IPS DF 6.9 (cell line): ENCODE results near the gene GRHL1.

Experiments used
- DNase-seq: peaks from one replicate; pipeline ENCODE4 v3.0.0-alpha.2; 2013; ENCODE audit warnings: low read depth, low spot score
- H3K27ac ChIP-seq: one replicate; pipeline ENCODE4 v1.5.1; 2013; ENCODE audit warnings: low read length, control low read depth
- H3K27me3 ChIP-seq: 2 replicates; pipeline ENCODE4 v1.6.1; 2013; ENCODE audit warnings: mild to moderate bottlenecking, low read length; ENCODE audit not compliant: control insufficient read depth, insufficient read depth
- H3K36me3 ChIP-seq: 2 replicates; pipeline ENCODE4 v1.6.1; 2013; ENCODE audit warnings: low read length; ENCODE audit not compliant: control insufficient read depth, insufficient read depth
- H3K4me1 ChIP-seq: 2 replicates; pipeline ENCODE4 v1.6.1; 2013; ENCODE audit warnings: low read length; ENCODE audit not compliant: control insufficient read depth, insufficient read depth
- H3K4me3 ChIP-seq: 2 replicates; pipeline ENCODE4 v1.5.1; 2013; ENCODE audit warnings: mild to moderate bottlenecking, low read length
- H3K9me3 ChIP-seq: 2 replicates; pipeline ENCODE4 v1.6.1; 2013; ENCODE audit warnings: low read length, inconsistent platforms; ENCODE audit not compliant: control insufficient read depth, insufficient read depth
- WGBS: extraction: QIAGEN DNeasy Blood & Tissue Kit; methylation state at CpG from one replicate; pipeline ENCODE4 v1.1.7; 2013; ENCODE audit warnings: mixed read lengths, missing lambda C conversion rate; ENCODE audit not compliant: insufficient read length, insufficient coverage; 5-methylcytosine and 5-hydroxymethylcytosine counted together

Gene GRHL1

GRCh38 chr2:9983401-9984216, 32.1 kb downstream of the GRHL1 start:
- Histone ChIP-seq H3K27ac (no peak overlapping the region), H3K9me3 (no peaks in the 10 kb centered on the region), H3K27me3 (no peaks in the 10 kb centered on the region), H3K4me1 (no peaks in the 10 kb centered on the region), H3K4me3 (no peak overlapping the region), H3K36me3 (no peaks in the 10 kb centered on the region)
- WGBS = no CpG with 5 or more reads among the region's 15 CpGs
- DNase-seq = no peak

DNA sequence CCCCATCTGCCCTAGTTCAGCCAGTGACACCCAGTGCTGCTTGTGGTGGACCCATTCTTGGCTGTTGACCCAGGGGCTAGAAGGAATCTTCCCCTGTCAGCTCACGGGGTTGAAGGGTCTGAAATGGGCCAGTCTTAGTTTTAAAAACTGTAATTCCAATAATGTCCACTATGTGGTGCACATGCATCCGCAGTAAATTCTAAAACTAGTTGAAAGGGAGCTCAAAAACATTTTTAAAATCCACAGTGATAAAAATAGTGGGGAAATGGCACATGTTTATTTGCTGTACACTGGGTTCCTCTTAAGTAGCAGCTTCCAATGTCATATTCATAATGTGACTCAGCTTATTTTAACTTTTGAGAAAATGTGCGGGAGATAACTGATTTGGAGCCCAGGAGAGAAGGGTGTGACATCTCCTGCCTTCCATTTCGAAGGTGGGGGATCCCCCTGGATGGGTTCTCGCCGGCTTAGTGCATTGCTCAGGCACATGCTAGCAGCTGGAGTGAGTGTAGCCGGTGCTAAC, 32.8 kb downstream of the GRHL1 start:
- Histone ChIP-seq H3K27ac (no peak overlapping the region), H3K9me3 (no peaks in the 10 kb centered on the region), H3K4me1 (no peaks in the 10 kb centered on the region), H3K4me3 (no peak overlapping the region), H3K27me3 (no peaks in the 10 kb centered on the region), H3K36me3 (no peaks in the 10 kb centered on the region)
- WGBS = no CpG with 5 or more reads among the region's 7 CpGs
- peak; percentile 39 for DNase-seq

DNA sequence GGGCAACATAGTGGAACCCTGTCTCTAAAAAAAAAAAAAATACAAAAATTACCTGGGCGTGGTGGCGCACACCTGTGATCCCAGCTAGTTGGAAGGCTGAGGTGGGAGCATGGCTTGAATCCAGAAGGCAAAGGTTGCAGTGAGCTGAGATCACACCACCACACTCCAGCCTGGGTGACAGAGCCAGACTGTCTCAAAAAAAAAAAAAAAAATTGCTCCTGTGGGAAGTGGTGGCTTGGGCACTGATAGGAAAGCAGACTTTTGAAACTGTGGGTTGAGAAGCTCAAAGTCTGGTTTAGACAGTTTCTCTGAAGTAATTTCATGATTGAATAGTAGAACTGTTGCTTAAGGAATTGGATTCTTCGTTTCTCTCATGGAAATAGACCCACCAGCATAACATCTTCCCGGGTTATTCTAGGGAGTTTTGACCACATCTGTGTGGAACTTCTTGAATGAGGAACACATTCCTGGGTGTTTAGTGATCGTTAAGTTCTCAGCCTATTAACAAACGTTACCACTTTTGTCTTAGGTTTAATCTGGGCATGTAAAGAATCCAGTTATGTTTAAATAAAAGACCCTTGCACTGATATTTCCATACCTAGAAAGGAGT, 33.5 kb downstream of the GRHL1 start:
- Histone ChIP-seq H3K36me3 (no peaks in the 10 kb centered on the region), H3K9me3 (no peaks in the 10 kb centered on the region), H3K4me3 (no peak overlapping the region), H3K27me3 (no peaks in the 10 kb centered on the region), H3K4me1 (no peaks in the 10 kb centered on the region), H3K27ac (no peak overlapping the region)
- no CpG with 5 or more reads among the region's 6 CpGs for WGBS
- DNase-seq = no peak

- Histone ChIP-seq H3K4me3 (no peak overlapping the region), H3K4me1 (no peaks in the 10 kb centered on the region), H3K27ac (no peak overlapping the region), H3K9me3 (no peaks in the 10 kb centered on the region), H3K27me3 (no peaks in the 10 kb centered on the region), H3K36me3 (no peaks in the 10 kb centered on the region)
- no CpG with 5 or more reads among the region's 5 CpGs for WGBS
- no peak for DNase-seq
Observed at GRCh38 chr2:9985531-9986328, 34.2 kb downstream of the GRHL1 start.

GRCh38 chr2:9988320-9988719, 36.8 kb downstream of the GRHL1 start:
- no peaks in the 10 kb centered on the region for H3K9me3 ChIP-seq
- no peak overlapping the region for H3K4me3 ChIP-seq
- H3K4me1 ChIP-seq = no peaks in the 10 kb centered on the region
- WGBS = no CpG with 5 or more reads among the region's 5 CpGs
- H3K27ac ChIP-seq = no peak overlapping the region
- H3K36me3 ChIP-seq = no peaks in the 10 kb centered on the region
- DNase-seq = no peak
- H3K27me3 ChIP-seq = no peaks in the 10 kb centered on the region

GRCh38 chr2:9990736-9991135, 39.2 kb downstream of the GRHL1 start:
- no peaks in the 10 kb centered on the region for H3K4me1 ChIP-seq
- no CpG with 5 or more reads among the region's 6 CpGs for WGBS
- no peak overlapping the region for H3K4me3 ChIP-seq
- H3K36me3 ChIP-seq = no peaks in the 10 kb centered on the region
- H3K9me3 ChIP-seq = no peaks in the 10 kb centered on the region
- DNase-seq = no peak
- H3K27ac ChIP-seq = no peak overlapping the region
- no peaks in the 10 kb centered on the region for H3K27me3 ChIP-seq

GRCh38 chr2:9991221-9991620, 39.7 kb downstream of the GRHL1 start:
- no peaks in the 10 kb centered on the region for H3K27me3 ChIP-seq
- no peaks in the 10 kb centered on the region for H3K9me3 ChIP-seq
- no CpG with 5 or more reads among the region's 1 CpG for WGBS
- H3K4me1 ChIP-seq = no peaks in the 10 kb centered on the region
- H3K4me3 ChIP-seq = no peak overlapping the region
- no peak overlapping the region for H3K27ac ChIP-seq
- no peaks in the 10 kb centered on the region for H3K36me3 ChIP-seq
- DNase-seq = no peak

- WGBS = no CpG with 5 or more reads among the region's 6 CpGs
- no peak for DNase-seq
- H3K4me3 ChIP-seq = no peak overlapping the region
- no peaks in the 10 kb centered on the region for H3K4me1 ChIP-seq
- H3K9me3 ChIP-seq = no peaks in the 10 kb centered on the region
- no peak overlapping the region for H3K27ac ChIP-seq
- no peaks in the 10 kb centered on the region for H3K27me3 ChIP-seq
- H3K36me3 ChIP-seq = no peaks in the 10 kb centered on the region
Observed at GRCh38 chr2:9991829-9992273, 40.4 kb downstream of the GRHL1 start.

GRCh38 chr2:9992427-9993187, 41.1 kb downstream of the GRHL1 start:
- no peaks in the 10 kb centered on the region for H3K4me1 ChIP-seq
- H3K4me3 ChIP-seq = no peak overlapping the region
- no peaks in the 10 kb centered on the region for H3K27me3 ChIP-seq
- no CpG with 5 or more reads among the region's 9 CpGs for WGBS
- no peaks in the 10 kb centered on the region for H3K9me3 ChIP-seq
- H3K36me3 ChIP-seq = no peaks in the 10 kb centered on the region
- H3K27ac ChIP-seq = no peak overlapping the region
- no peak for DNase-seq
